HL-60 (cell line): ENCODE data around the gene UBAP1L.

Source experiments
- DNase-seq, 2 experiments: peaks; one replicate each; pipeline ENCODE4 v3.0.0-alpha.2; 2010 to 2020; ENCODE audit warnings: low read depth in 1 of 2, low spot score in 1 of 2
- H3K27ac ChIP-seq: fragments of 250-450 bp; sonication (Bioruptor Pico); replicated peaks from 2 replicates; pipeline ENCODE4 v1.5.1; 2020; ENCODE audit warnings: mild to moderate bottlenecking, moderate library complexity
- H3K27me3 ChIP-seq: fragments of 250-450 bp; sonication (Bioruptor Pico); 2 replicates; pipeline ENCODE4 v1.5.1; 2021; ENCODE audit warnings: mild to moderate bottlenecking, moderate library complexity; ENCODE audit not compliant: insufficient read depth, poor library complexity, severe bottlenecking
- H3K4me3 ChIP-seq: replicated peaks from 2 replicates; pipeline ENCODE4 v1.5.1; 2011; ENCODE audit warnings: mild to moderate bottlenecking, control low read depth, low read length; ENCODE audit not compliant: insufficient read depth
- GABPA ChIP-seq: IDR thresholded peaks from 2 replicates; pipeline ENCODE4 v1.6.1; 2012; ENCODE audit warnings: low read depth
- POLR2AphosphoS5 ChIP-seq: IDR thresholded peaks from 2 replicates; pipeline ENCODE4 v1.6.1; 2012; ENCODE audit warnings: low read depth
- SPI1 ChIP-seq: IDR thresholded peaks from 2 replicates; pipeline ENCODE4 v1.6.1; 2012; ENCODE audit warnings: low read depth, mild to moderate bottlenecking, borderline replicate concordance
- TF ChIP-seq, protein P1 (sequence below): IDR thresholded peaks from 2 replicates; pipeline ENCODE4 v1.6.1; 2012; ENCODE audit warnings: low read depth; ENCODE audit not compliant: insufficient replicate concordance
- TF ChIP-seq, protein P2 (sequence below): IDR thresholded peaks from one replicate; pipeline ENCODE4 v1.5.1; 2011; ENCODE audit warnings: low read length, control low read depth, inconsistent platforms; ENCODE audit not compliant: insufficient read depth

UBAP1L gene

DNA sequence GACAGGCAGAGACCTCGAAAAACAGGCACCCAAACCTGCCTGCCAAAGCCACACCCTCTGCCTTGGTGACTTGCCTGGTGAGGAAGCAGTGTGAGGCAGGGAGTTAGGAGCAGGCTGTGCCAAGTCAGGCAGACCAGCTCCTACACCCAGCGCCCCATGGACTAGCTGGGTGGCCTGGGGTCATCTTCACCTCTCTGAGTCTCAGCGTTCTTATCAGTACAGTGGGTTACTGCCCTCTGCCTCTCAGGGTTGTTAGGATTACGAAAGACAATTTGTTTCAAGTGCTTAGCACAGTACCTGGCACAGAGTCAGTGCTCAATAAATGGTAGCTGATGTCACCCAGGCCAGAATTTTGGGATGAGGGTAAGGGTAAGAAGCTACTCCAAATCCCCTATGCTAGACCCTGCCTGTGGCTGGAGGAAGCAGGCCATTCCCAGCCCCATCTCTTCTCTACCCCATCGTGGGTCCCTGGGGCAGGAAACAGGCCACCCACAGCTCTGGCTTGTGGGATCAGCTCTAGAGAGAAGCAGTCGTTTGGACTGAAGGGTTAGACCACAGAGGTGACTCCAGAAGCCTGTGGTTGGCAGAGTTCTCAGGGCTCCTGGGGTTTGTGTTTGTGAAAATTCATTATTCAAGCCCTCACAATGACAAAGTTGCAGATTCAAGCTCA is 59.7 kb downstream of the UBAP1L start:
- no peaks in the 10 kb centered on the region for H3K27me3 ChIP-seq
- no peak for DNase-seq
- H3K4me3 ChIP-seq = no peak overlapping the region
- TF ChIP-seq SPI1 (no peak), POLR2AphosphoS5 (no peak), GABPA (no peak)
- TF ChIP-seq, protein P1, sequence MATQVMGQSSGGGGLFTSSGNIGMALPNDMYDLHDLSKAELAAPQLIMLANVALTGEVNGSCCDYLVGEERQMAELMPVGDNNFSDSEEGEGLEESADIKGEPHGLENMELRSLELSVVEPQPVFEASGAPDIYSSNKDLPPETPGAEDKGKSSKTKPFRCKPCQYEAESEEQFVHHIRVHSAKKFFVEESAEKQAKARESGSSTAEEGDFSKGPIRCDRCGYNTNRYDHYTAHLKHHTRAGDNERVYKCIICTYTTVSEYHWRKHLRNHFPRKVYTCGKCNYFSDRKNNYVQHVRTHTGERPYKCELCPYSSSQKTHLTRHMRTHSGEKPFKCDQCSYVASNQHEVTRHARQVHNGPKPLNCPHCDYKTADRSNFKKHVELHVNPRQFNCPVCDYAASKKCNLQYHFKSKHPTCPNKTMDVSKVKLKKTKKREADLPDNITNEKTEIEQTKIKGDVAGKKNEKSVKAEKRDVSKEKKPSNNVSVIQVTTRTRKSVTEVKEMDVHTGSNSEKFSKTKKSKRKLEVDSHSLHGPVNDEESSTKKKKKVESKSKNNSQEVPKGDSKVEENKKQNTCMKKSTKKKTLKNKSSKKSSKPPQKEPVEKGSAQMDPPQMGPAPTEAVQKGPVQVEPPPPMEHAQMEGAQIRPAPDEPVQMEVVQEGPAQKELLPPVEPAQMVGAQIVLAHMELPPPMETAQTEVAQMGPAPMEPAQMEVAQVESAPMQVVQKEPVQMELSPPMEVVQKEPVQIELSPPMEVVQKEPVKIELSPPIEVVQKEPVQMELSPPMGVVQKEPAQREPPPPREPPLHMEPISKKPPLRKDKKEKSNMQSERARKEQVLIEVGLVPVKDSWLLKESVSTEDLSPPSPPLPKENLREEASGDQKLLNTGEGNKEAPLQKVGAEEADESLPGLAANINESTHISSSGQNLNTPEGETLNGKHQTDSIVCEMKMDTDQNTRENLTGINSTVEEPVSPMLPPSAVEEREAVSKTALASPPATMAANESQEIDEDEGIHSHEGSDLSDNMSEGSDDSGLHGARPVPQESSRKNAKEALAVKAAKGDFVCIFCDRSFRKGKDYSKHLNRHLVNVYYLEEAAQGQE = no peak
- TF ChIP-seq, protein P2, sequence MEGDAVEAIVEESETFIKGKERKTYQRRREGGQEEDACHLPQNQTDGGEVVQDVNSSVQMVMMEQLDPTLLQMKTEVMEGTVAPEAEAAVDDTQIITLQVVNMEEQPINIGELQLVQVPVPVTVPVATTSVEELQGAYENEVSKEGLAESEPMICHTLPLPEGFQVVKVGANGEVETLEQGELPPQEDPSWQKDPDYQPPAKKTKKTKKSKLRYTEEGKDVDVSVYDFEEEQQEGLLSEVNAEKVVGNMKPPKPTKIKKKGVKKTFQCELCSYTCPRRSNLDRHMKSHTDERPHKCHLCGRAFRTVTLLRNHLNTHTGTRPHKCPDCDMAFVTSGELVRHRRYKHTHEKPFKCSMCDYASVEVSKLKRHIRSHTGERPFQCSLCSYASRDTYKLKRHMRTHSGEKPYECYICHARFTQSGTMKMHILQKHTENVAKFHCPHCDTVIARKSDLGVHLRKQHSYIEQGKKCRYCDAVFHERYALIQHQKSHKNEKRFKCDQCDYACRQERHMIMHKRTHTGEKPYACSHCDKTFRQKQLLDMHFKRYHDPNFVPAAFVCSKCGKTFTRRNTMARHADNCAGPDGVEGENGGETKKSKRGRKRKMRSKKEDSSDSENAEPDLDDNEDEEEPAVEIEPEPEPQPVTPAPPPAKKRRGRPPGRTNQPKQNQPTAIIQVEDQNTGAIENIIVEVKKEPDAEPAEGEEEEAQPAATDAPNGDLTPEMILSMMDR = no peak
- H3K27ac ChIP-seq = no peak overlapping the region

DNA sequence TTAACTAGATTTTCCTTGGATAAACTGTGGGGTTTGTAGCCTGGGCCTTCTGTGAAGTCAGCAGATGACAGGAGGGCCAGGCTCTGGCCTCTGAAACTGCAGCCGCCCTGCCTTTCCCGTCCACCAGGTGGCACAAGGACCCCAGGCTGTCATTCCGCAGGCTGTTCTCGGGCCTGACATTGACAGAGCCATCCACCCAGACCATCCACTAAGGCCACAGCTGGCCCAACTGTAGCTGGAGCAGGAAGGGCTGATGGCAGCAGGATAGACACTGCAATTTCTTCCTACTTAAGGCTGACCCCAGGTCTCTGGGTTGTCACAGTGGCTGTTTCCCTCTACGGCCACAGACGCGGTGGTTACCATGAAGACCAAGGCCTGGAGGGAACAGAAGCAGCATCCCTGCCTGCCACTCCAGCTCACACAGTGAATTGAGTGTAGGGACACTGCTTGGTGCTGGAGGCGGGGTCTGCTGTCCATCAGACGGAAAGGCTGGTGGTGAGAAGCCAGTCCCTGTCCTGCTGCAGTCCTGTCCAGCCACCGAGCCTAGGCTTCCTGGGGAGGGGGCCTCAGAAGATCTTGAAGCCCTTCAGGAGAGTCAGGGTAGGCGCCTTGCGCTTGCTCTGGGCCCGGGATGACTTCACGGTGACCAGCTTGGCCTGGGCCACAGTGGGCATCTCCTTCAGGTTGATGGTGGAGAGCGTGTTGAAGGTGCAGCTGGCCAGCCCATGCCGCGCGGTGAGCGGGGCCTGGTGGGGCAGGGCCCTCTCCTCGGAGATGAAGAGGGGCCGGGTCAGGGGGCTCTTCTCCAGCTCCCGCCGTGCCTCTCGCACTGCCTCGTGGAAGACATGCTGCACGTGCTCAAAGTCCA is 60.4 kb downstream of the UBAP1L start:
- peak; percentile 25 to 58 for DNase-seq
- no peak overlapping the region for H3K27ac ChIP-seq

DNA sequence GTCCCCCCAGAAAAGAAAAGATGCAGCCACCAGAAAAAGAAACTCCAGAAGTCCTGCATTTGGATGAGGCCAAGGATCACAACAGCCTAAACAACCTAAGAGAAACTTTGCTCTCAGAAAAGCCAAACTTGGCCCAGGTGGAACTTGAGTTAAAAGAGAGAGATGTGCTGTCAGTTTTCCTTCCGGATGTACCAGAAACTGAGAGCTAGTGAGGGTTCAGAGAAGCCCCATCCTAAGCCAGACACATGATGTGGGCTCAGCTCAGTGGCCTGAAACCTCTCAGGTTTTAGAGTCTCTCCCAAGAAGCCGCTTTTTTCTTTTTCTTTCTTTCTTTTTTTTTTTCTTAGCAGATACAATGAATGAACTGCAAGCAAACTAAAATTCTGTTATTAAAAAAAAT is 62.0 kb downstream of the UBAP1L start:
- H3K4me3 ChIP-seq = no peak overlapping the region
- H3K27ac ChIP-seq = no peak overlapping the region
- TF ChIP-seq GABPA (no peak), SPI1 (no peak), POLR2AphosphoS5 (no peak)
- TF ChIP-seq, protein P2 = no peak
- TF ChIP-seq, protein P1 = no peak
- H3K27me3 ChIP-seq = no peaks in the 10 kb centered on the region
- no peak for DNase-seq

More for the DNA sequence above, 60.4 kb downstream of the UBAP1L start:
- no peak overlapping the region for H3K4me3 ChIP-seq
- TF ChIP-seq SPI1 (no peak), GABPA (no peak)
- TF ChIP-seq, protein P2 = peak; percentile 89
- H3K27me3 ChIP-seq = no peaks in the 10 kb centered on the region
